ENCODE data around the gene POM121L2.
"Not testable (repeated sequence)": the region's sequence is repeated elsewhere in the genome, so short reads cannot be mapped to it uniquely, and the experiment has no call there.

The POM121L2 gene

GRCh38 chr6:27287751-27288135 is 24.3 kb downstream of the POM121L2 start:
- peak overlapping the region in 1 of 2 donors; percentile 6 for H3K4me3 Mint-ChIP-seq
- H3K27ac Mint-ChIP-seq: no peak overlapping the region
- peaks cover 40% of the 10 kb centered on the region for H3K36me3 Mint-ChIP-seq (ENCODE audit: insufficient read depth)

GRCh38 chr6:27286141-27286540 is 25.9 kb downstream of the POM121L2 start:
- no peak overlapping the region for H3K4me3 Mint-ChIP-seq
- peaks cover 2 to 6% of the 10 kb centered on the region in 2 donors for H3K4me1 Mint-ChIP-seq (ENCODE audit: low read depth in 2 of 2)
- no peak for DNase-seq
- ATAC-seq (replicated peaks): no peak
- no peak overlapping the region for H3K27ac Mint-ChIP-seq
- H3K9me3 Mint-ChIP-seq: peaks cover 12 to 22% of the 10 kb centered on the region in 2 donors
- peaks cover 94 to 95% of the 10 kb centered on the region in 2 donors for H3K27me3 Mint-ChIP-seq
- H3K36me3 Mint-ChIP-seq (ENCODE audit: insufficient read depth): peaks cover 44% of the 10 kb centered on the region

More at GRCh38 chr6:27287751-27288135, 24.3 kb downstream of the POM121L2 start:
- peaks cover 96 to 98% of the 10 kb centered on the region in 2 donors for H3K27me3 Mint-ChIP-seq
- DNase-seq: no peak
- peaks cover 15 to 29% of the 10 kb centered on the region in 2 donors for H3K9me3 Mint-ChIP-seq
- ATAC-seq (replicated peaks): no peak
- H3K4me1 Mint-ChIP-seq (ENCODE audit: low read depth in 2 of 2): peaks cover 2 to 6% of the 10 kb centered on the region in 2 donors

- peaks cover 94 to 96% of the 10 kb centered on the region in 2 donors for H3K27me3 Mint-ChIP-seq
- peak overlapping the region; percentile 19 to 67 for H3K27ac Mint-ChIP-seq
- H3K4me3 Mint-ChIP-seq: no peak overlapping the region
Measured at GRCh38 chr6:27283279-27283678, 28.8 kb downstream of the POM121L2 start.

GRCh38 chr6:27281569-27281968 is 30.5 kb downstream of the POM121L2 start:
- no peak overlapping the region for H3K4me3 Mint-ChIP-seq
- ATAC-seq (replicated peaks) (no peak), DNase-seq (no peak)
- H3K4me1 Mint-ChIP-seq (ENCODE audit: low read depth in 2 of 2): peaks cover 2 to 3% of the 10 kb centered on the region in 2 donors
- H3K27ac Mint-ChIP-seq: no peak overlapping the region
- H3K27me3 Mint-ChIP-seq: peaks cover 93 to 94% of the 10 kb centered on the region in 2 donors
- peaks cover 54% of the 10 kb centered on the region for H3K36me3 Mint-ChIP-seq (ENCODE audit: insufficient read depth)
- peaks cover 8 to 11% of the 10 kb centered on the region in 2 donors for H3K9me3 Mint-ChIP-seq

More at GRCh38 chr6:27283279-27283678, 28.8 kb downstream of the POM121L2 start:
- DNase-seq: no peak
- H3K9me3 Mint-ChIP-seq: peaks cover 8 to 12% of the 10 kb centered on the region in 2 donors
- H3K4me1 Mint-ChIP-seq (ENCODE audit: low read depth in 2 of 2): peaks cover 2 to 5% of the 10 kb centered on the region in 2 donors
- H3K36me3 Mint-ChIP-seq (ENCODE audit: insufficient read depth): peaks cover 58% of the 10 kb centered on the region
- ATAC-seq (replicated peaks): no peak

- H3K27ac Mint-ChIP-seq: no peak overlapping the region
- peaks cover 2 to 3% of the 10 kb centered on the region in 2 donors for H3K4me1 Mint-ChIP-seq (ENCODE audit: low read depth in 2 of 2)
- peaks cover 93 to 94% of the 10 kb centered on the region in 2 donors for H3K27me3 Mint-ChIP-seq
- DNase-seq: no peak
- peaks cover 8 to 11% of the 10 kb centered on the region in 2 donors for H3K9me3 Mint-ChIP-seq
- H3K4me3 Mint-ChIP-seq: no peak overlapping the region
- peaks cover 54% of the 10 kb centered on the region for H3K36me3 Mint-ChIP-seq (ENCODE audit: insufficient read depth)
- ATAC-seq (replicated peaks): no peak
Measured at GRCh38 chr6:27281105-27281539, 31.0 kb downstream of the POM121L2 start.

- no peak for DNase-seq
- peaks cover 2 to 3% of the 10 kb centered on the region in 2 donors for H3K4me1 Mint-ChIP-seq (ENCODE audit: low read depth in 2 of 2)
- H3K27me3 Mint-ChIP-seq: peaks cover 93 to 94% of the 10 kb centered on the region in 2 donors
- H3K27ac Mint-ChIP-seq: peak overlapping the region in 1 of 2 donors; percentile 65
- peaks cover 8 to 11% of the 10 kb centered on the region in 2 donors for H3K9me3 Mint-ChIP-seq
- ATAC-seq (replicated peaks): no peak
- peaks cover 54% of the 10 kb centered on the region for H3K36me3 Mint-ChIP-seq (ENCODE audit: insufficient read depth)
- H3K4me3 Mint-ChIP-seq: no peak overlapping the region
Measured at GRCh38 chr6:27280540-27281000, 31.5 kb downstream of the POM121L2 start.

GRCh38 chr6:27280064-27280539 is 32.0 kb downstream of the POM121L2 start:
- peak overlapping the region in 1 of 2 donors; percentile 65 for H3K27ac Mint-ChIP-seq
- peaks cover 7 to 9% of the 10 kb centered on the region in 2 donors for H3K9me3 Mint-ChIP-seq
- peaks cover 49% of the 10 kb centered on the region for H3K36me3 Mint-ChIP-seq (ENCODE audit: insufficient read depth)
- H3K27me3 Mint-ChIP-seq: peaks cover 90 to 91% of the 10 kb centered on the region in 2 donors
- H3K4me1 Mint-ChIP-seq (ENCODE audit: low read depth in 2 of 2): peaks cover 2 to 3% of the 10 kb centered on the region in 2 donors
- no peak for ATAC-seq (replicated peaks)
- H3K4me3 Mint-ChIP-seq: peak overlapping the region in 1 of 2 donors; percentile 45
- no peak for DNase-seq

GRCh38 chr6:27279513-27280063 is 32.5 kb downstream of the POM121L2 start:
- DNase-seq: no peak
- Mint-ChIP-seq H3K27ac (peak overlapping the region in 1 of 2 donors; percentile 65), H3K4me1 (ENCODE audit: low read depth in 2 of 2) (peaks cover 2 to 3% of the 10 kb centered on the region in 2 donors)

GRCh38 chr6:27275025-27275956 is 36.8 kb downstream of the POM121L2 start:
- Mint-ChIP-seq H3K36me3 (ENCODE audit: insufficient read depth) (peaks cover 19% of the 10 kb centered on the region), H3K4me1 (ENCODE audit: low read depth in 2 of 2) (peaks cover 2 to 3% of the 10 kb centered on the region in 2 donors), H3K27me3 (peaks cover 74 to 87% of the 10 kb centered on the region in 2 donors), H3K4me3 (no peak overlapping the region), H3K27ac (no peak overlapping the region), H3K9me3 (peaks cover 0 to 2% of the 10 kb centered on the region in 2 donors)
- ATAC-seq (replicated peaks): no peak
- no peak for DNase-seq

More at GRCh38 chr6:27279513-27280063, 32.5 kb downstream of the POM121L2 start:
- H3K9me3 Mint-ChIP-seq: peaks cover 2 to 7% of the 10 kb centered on the region in 2 donors
- H3K36me3 Mint-ChIP-seq (ENCODE audit: insufficient read depth): peaks cover 49% of the 10 kb centered on the region
- H3K4me3 Mint-ChIP-seq: peak overlapping the region in 1 of 2 donors; percentile 45
- ATAC-seq (replicated peaks): no peak
- H3K27me3 Mint-ChIP-seq: peaks cover 89 to 90% of the 10 kb centered on the region in 2 donors

- Mint-ChIP-seq H3K4me1 (ENCODE audit: low read depth in 2 of 2) (no peaks in the 10 kb centered on the region), H3K27ac (no peak overlapping the region), H3K9me3 (no peaks in the 10 kb centered on the region), H3K27me3 (peaks cover 69 to 78% of the 10 kb centered on the region in 2 donors), H3K4me3 (no peak overlapping the region), H3K36me3 (ENCODE audit: insufficient read depth) (peaks cover 4% of the 10 kb centered on the region)
- DNase-seq (no peak), ATAC-seq (replicated peaks) (no peak)
Measured at GRCh38 chr6:27273783-27274182, 38.3 kb downstream of the POM121L2 start.

- ATAC-seq (replicated peaks) (no peak), DNase-seq (no peak)
- H3K36me3 Mint-ChIP-seq (ENCODE audit: insufficient read depth): peaks cover 7% of the 10 kb centered on the region
- no peak overlapping the region for H3K4me3 Mint-ChIP-seq
- H3K4me1 Mint-ChIP-seq (ENCODE audit: low read depth in 2 of 2): no peaks in the 10 kb centered on the region
- peaks cover 38 to 63% of the 10 kb centered on the region in 2 donors for H3K27me3 Mint-ChIP-seq
- no peaks in the 10 kb centered on the region for H3K9me3 Mint-ChIP-seq
- no peak overlapping the region for H3K27ac Mint-ChIP-seq
Measured at GRCh38 chr6:27268803-27269202, 43.3 kb downstream of the POM121L2 start.

GRCh38 chr6:27267857-27268434 is 44.1 kb downstream of the POM121L2 start:
- H3K27ac Mint-ChIP-seq: no peak overlapping the region
- peaks cover 38 to 63% of the 10 kb centered on the region in 2 donors for H3K27me3 Mint-ChIP-seq
- no peaks in the 10 kb centered on the region for H3K9me3 Mint-ChIP-seq
- peaks cover 7% of the 10 kb centered on the region for H3K36me3 Mint-ChIP-seq (ENCODE audit: insufficient read depth)
- no peak for DNase-seq
- no peak overlapping the region for H3K4me3 Mint-ChIP-seq
- no peaks in the 10 kb centered on the region for H3K4me1 Mint-ChIP-seq (ENCODE audit: low read depth in 2 of 2)
- no peak for ATAC-seq (replicated peaks)

GRCh38 chr6:27267003-27267402 is 45.1 kb downstream of the POM121L2 start:
- not testable (repeated sequence) for H3K27ac Mint-ChIP-seq; DNase-seq; ATAC-seq (replicated peaks); H3K36me3 Mint-ChIP-seq (ENCODE audit: insufficient read depth); H3K4me3 Mint-ChIP-seq; H3K9me3 Mint-ChIP-seq; H3K4me1 Mint-ChIP-seq (ENCODE audit: low read depth in 2 of 2)
- H3K27me3 Mint-ChIP-seq: peaks cover 39 to 65% of the 10 kb centered on the region in 2 donors
